IPS-NIHi11 (cell line): ENCODE data around the gene CBLL1.

Experiments used
- DNase-seq: peaks from one replicate; pipeline ENCODE4 v3.0.0; 2012; ENCODE audit warnings: mixed read lengths, low spot score

CBLL1 gene

DNA sequence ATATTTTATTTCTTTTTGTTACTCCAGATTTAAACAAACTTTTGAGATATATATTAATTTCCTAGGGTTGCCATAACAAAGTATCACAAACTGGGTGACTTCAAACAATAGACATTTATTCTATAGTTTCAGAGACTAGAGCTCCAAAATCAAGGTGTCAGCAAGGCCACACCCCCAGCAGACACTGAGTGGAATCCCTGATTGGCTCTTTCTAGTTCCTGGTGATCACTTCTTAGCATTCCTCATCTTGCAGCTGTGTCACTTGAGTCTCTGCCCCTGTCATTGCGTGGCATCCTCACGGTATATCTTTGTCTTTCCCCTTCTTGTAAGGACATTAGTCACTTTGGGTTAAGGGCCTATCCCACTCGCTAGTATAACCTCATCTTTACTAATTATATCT is 66.7 kb downstream of the CBLL1 start:
- DNase-seq = peak; percentile 14
